Urothelium cell line (cell line): Measurements from ENCODE around the gene CLEC4C.
A peak's percentile ranks its signal among the peaks of the same experiment; 100 is the strongest.

Source experiments
- DNase-seq: peaks from one replicate; pipeline ENCODE4 v3.0.0; 2011; ENCODE audit warnings: low spot score, mixed read lengths
- FAIRE-seq: peaks from 2 replicates; lab custom pipeline; 2011; peaks lifted over from hg19 to GRCh38; lab: Jason Lieb, UNC

The CLEC4C gene

GRCh38 chr12:7729746-7730145 is 17.4 kb downstream of the CLEC4C start:
- FAIRE-seq: no peak

GRCh38 chr12:7723926-7724325 is 23.2 kb downstream of the CLEC4C start:
- no peak for DNase-seq

More at GRCh38 chr12:7729746-7730145, 17.4 kb downstream of the CLEC4C start:
- DNase-seq: no peak

GRCh38 chr12:7719946-7720730 is 27.0 kb downstream of the CLEC4C start:
- FAIRE-seq: no peak
- DNase-seq: no peak

More at GRCh38 chr12:7723926-7724325, 23.2 kb downstream of the CLEC4C start:
- FAIRE-seq: peak; percentile 20

- DNase-seq (peak; percentile 46), FAIRE-seq (peak; percentile 70)
Observed at GRCh38 chr12:7716381-7716780, 30.8 kb downstream of the CLEC4C start.

- DNase-seq (no peak), FAIRE-seq (no peak)
Observed at GRCh38 chr12:7712841-7713442, 34.2 kb downstream of the CLEC4C start.

GRCh38 chr12:7711133-7711532 is 36.0 kb downstream of the CLEC4C start, which contains the start of gene DPPA3:
Gene DPPA3, plus strand, starts transcription at chr12:7711433. Its CDS starts 138 bp downstream, at chr12:7711571.
- DNase-seq (no peak), FAIRE-seq (no peak)

- no peak for DNase-seq
Observed at GRCh38 chr12:7709969-7710675, 37.1 kb downstream of the CLEC4C start.

GRCh38 chr12:7705846-7706245 is 41.3 kb downstream of the CLEC4C start:
- DNase-seq: no peak
- no peak for FAIRE-seq

More at GRCh38 chr12:7709969-7710675, 37.1 kb downstream of the CLEC4C start:
- FAIRE-seq: no peak

GRCh38 chr12:7695566-7696197 is 51.5 kb downstream of the CLEC4C start, which contains the start of gene GDF3:
Gene GDF3, minus strand, starts transcription at chr12:7695775. Its CDS starts 47 bp downstream, at chr12:7695728.
- peak; percentile 33 for DNase-seq
- FAIRE-seq: no peak

GRCh38 chr12:7695237-7695560 is 52.0 kb downstream of the CLEC4C start:
- no peak for DNase-seq
- no peak for FAIRE-seq

- no peak for FAIRE-seq
- DNase-seq: no peak
Observed at GRCh38 chr12:7694556-7695236, 52.5 kb downstream of the CLEC4C start.

- FAIRE-seq (no peak), DNase-seq (no peak)
Observed at GRCh38 chr12:7693793-7694192, 53.4 kb downstream of the CLEC4C start.

GRCh38 chr12:7681535-7681934 is 65.6 kb downstream of the CLEC4C start:
- DNase-seq (no peak), FAIRE-seq (no peak)
